ENCODE results near the gene PDP2.

Gene PDP2

DNA sequence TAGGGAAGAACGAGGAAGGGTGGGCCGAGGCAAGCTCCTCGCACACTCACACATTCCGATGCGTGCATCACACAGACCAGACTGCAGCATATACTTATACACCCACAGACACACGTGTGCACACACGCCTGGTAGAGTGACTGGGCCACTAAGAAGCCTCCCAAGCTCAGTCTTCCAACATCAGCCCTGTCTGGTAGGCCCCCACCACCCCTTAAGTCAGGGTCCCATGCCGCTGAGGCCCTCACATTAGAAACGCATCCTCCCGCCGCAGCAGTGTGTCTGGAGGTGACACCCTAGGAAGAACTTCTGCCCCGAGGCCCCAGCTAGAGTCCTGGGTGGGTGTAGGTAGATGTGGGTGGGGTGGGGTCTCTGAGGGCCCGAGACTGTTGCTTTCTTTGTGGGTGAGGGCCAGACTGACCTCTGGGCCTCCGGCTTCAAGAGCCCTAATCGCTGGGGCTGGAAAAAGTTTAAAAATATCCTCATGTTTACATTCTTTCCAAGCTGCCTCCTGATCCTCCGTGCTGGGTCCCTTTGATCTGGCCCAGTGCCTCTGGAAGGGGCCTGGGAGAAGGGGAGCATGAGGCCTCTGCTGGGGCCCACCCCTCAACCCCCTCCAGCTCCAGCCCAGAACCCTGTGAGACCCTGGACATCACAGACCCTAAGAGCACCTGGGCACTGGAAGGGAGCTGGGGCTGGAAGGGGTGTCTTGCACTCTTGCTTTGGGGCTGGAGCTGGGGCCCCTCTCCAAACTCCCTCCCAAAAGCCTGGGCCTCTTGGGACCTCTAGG, 24.7 kb downstream of the PDP2 start:
- DNase-seq, result no peak

DNA sequence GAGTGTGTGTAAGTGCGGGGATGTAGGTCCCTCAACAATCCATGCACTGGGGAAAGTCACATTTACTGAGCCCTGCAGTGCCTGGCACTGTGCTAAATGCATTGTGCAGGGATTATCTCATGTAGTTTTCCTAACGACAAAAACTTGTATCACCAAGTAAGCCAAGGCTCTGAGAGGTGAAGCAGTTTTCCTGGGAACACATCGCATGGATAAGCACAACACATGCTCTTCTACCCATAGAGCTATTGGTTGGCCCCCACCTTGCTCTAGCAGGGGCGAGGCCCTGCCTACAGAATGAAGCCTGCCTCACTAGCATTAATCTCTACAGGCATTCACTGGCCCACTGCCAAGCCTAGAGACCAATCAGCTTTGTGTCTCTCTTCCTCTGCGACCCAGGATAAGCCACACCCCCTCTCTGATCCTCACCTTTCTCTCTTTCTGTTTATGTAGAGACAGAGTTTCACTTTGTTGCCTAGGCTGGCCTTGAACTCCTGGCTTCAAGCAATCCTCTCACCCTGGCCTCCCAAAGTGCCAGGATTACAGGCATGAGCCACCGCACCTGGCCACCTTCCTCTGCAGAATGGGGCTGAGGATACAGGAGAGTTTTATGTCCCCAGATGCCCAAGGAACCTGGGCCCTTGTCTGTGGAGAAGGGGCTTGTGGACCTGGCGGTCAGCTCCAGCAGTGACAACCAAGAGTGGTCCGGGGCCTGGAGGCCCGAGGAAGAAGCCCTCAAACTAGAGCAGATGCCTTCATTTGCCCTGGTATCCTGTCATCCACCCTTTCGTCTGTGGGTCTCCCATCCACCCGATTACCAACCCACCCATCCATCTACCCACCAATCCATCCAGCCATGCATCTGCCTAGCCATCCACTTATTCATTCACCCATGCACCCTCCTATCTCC, 25.6 kb downstream of the PDP2 start:
- no peak for DNase-seq

DNA sequence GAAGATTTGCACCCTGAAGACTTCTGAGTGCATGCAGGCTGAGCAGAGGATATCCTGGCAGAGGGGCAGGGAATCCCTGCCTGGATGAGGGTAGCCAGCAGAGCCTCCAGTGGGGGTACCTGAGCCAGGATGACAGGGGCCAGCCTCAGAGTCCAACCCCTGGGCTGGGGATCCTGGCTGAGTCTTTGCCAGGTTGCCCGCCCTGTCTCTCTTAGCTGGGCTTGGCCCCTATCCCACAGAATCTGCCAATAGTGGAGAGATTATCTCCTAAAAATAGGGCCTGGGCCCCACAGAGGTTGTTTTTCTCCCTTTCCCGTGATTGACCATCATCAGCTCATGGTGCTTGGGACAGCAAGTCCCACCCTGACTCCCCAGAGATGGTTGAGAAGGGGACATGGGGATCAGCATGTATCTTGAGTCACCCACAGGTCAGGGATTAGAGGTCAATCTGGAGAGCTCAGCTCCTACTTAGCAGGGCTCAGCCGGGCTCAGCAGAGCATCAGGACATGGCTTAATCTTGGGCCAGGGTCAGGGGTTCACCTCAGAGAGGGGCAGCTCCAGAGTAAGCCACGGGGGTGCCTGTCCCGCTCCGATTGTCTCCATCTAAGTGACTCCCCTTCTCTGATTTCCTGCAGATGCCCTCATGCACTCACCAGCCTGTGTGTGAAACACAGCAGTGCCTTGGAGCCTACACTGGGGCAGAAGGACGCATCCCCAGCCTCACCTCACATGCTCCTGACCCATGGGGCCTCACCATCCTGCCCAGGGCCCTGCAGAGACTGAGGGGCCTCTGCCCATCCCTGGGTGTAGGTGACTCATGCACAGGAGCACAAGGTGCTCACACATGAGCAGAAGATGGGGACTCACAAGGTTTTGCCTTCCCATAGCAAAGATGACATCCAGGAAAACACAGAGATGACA, 26.9 kb downstream of the PDP2 start:
- DNase-seq, result no peak

DNA sequence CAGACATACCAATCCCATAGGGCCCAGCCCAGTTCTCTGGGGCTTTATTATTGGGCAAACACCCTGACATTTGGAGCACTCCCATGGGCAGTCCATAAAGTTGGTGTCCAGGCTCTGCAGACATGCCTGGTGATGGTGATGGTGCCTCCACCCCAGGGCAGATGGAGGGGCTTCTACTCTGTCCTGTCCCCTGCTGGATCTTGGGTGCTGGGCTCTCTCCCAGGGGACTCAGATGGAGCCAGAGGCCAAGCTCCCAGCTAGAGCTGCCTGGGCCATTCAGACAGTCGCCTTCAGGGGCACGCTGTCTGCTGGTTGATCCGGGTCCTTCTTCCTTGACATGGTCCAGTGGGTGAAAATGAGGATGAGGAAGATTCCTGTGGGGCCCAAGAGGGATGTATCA, 27.8 kb downstream of the PDP2 start:
- no peak for DNase-seq

DNA sequence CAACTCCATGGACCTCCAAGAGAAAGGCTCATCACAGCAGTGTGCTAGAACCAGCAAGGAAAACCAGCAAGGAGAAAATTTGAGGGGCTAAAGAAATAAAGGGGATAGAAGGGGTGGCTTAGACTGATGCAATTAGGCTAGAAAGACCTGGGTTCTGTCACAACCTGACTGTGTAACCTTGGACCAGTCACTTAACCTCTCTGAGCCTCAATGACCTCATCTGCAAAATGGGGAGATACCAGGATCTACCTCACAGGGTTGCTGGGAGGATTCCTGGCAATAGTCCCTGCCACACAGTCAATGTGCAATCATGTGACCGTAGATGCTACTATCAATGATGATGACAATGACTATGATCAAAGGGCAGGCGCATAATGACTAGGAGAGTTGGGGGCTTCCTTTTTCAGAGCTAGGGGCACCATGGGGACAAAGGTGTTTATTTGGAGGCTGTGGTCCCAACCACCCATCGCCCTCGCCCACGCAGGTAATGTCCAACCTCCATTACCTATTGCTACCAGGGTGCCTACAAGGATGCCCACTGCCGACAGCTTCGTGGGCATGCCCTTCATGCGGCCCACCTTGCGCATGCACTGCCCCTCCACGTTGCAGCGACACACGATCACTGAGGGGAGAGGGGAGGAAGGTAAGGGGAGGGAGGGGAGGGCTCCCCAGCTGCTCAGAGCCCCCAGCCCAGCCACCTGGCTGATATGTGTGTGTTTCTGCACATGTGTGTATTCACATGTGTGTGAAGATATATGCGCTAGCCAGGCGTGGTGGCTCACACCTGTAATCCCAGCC, 28.6 kb downstream of the PDP2 start:
- DNase-seq, result no peak

DNA sequence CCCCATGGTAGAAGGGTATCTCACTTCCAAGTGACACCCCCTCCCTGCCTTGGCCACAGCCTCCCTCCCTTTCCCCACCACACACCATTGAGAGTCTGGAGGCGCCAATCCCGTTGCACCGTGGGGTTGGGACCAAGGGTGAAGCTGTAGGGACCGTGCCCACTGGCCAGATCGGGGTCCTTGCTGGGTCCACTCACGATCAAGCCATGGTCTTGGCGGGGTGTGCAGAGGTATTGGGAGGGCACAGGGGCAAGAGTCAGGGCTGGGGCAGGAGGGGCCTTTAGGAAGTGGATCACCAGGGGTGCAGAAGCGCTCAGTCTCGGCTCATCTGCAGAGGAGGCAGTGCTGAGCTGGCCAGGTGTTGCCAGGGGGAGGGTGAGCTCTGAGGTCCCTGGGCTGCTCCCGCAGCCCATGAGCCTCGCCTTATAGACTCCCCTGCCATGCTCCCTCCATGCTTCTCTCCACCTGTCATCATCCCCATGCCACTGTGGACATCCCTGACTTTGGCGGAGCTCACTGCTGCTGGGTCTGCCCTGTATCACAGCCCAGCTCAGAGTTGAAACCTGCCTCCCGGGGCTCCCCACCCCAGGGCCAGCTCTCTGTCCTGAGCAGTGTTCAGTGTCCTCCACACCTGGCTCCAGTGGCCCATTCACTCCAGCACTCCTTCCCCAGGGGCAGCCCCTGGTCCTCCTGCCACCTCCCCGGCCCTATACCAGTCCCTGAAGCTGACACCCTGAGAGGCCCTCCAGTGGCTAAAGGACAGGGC, 30.0 kb downstream of the PDP2 start:
- DNase-seq, result no peak

DNA sequence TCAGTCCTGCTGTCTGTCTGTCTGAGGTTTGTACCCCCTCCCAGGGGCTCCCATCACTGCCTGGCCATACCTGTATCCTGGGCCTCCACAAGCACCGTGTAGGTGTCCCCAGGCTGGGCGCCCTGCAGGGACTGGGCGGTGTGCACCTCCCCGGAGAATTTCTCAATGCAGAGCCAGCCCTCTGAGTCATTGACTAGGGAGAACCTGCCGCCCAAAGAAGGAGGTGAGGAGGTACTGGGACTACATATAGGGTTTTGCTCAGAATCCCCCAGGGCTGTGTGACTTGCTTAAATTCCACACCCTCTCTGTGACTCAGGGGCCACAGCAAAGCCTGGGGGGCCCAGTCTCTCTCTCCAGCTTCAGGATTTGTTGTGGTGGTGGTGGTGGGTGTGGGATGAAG, 30.8 kb downstream of the PDP2 start:
- DNase-seq, result no peak

DNA sequence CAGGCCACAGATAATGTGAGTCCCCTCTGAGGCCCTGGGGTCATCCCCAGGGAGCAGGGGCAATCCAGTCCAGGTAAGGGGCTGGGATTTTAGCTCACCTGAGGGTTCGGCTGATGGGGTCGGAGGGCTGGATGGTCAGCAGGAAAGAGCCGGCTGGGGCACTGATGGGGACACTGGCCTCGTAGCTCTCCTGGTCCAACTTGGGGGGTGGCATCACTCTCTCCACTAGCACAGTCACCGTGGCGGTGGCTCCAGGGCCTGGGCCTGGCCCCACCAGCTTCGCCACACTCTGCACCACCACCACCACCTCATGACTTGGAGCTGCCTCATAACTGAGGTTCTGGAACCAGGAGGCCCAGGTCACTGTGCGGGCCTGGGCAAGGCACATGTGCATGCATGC, 31.5 kb downstream of the PDP2 start:
- DNase-seq, result no peak

DNA sequence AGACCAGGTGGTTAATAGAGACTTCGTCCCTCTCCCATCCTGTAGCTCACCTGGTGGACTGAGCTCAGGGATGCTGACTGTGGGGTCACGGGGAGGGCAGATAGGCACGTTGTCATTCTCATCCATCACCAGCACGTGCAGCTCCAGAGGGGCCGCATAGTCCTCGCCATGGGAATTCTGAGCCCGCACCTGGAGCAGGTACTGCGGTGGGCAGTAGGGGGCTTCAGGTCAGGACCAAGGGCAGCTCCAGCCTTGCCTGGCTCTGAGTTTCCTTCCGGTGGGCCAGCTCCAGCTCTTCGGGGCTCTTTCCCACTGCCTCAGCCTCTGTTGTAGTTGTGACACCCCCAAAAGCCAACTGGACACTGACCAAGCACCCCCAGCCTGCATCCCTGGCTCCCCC, 32.8 kb downstream of the PDP2 start:
- no peak for DNase-seq

DNA sequence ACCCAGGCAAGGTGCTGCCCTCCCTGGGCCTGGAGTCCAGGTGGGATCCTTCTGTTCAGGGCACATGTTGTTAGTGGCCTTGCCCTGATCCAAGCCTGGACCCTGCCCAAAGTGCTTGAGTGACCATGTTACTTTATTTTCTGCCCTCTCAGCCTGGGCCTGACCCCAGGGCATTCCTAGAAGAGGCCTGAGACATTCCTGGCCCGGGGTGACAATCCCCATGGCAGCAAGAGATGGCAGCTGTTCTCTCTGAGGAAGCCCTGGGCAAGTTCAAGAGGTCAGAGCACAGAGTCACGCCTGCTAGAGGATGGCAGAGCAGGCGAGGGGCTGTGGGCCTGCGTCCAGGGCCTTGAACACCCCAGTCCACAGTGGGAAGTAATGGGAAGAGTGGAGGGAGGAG, 33.4 kb downstream of the PDP2 start:
- no peak for DNase-seq

DNA sequence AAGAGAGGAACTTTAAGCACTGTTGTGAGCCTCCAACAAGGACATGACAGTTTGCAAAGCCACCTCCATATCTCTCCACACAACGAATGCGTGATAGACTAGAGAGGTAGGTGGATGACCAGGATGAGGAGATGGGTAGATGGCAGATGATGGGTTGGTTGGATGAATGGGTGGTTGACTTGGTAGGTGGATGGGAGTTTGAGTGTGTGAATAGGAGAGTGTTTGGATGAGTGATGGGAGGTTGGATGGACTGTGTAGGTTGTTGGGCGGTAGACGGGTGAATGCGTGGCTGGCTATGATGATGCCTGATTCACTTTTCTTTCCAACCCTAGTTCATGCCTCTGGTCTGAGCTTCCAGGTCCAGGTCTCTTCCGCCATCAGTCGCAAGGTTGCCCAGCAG, 34.2 kb downstream of the PDP2 start:
- no peak for DNase-seq

DNA sequence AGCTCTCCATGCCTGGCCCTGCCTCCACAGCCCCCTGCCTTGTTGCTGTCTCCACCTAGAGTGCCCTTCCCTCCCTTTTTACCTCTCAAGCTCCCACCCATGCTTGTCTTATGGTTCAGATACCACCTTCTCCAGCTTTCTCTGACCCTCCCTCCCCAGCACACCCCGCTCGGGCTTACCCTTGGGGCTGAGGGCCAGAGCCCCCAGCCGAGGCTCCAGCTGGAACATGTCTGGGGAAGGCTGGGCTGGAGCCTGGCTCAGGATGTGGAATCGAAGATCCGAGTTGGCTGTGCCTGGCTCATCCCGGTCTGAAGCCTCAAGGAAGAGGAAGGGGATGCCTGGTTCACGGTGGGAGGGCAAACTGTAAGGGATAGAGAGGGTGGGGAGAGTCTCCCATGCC, 34.7 kb downstream of the PDP2 start:
- DNase-seq, result no peak

DNA sequence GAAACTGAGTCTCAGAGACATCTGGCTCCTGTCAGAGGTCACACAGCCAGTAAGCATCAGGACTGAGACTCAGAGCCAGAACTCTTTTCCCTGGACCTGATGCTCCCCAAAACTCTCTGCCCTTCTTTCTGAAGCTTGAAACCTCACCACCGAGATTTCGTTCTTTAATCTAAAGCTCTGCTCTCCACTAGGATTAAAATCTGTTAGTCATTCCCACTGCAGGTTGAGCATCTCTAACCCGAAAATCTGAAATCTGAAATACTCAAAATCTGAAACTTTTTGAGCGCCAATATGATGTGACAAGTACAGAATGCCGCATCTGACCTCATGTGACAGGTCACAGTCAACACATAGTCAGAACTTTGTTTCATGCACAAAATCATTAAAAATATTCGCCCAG, 36.2 kb downstream of the PDP2 start:
- no peak for DNase-seq

DNA sequence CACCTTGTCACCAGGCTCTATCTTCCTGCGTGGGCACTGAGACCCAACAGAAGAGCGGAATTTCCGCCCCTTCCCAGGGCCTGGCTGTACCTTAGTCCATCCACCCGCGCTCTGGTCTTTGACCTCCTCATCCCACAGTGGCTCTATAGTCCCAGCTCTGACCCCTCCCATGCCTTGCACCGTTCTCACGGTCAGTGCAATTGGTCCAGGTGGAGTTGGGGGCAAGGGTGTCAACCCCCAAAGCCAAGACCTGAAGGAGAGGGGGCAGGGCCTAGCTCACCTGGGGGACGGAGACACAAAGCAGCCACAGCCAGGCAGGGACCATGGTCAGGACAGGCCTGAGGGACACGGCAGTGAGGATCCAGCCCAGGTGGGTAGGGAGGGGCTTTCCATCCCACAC, 37.4 kb downstream of the PDP2 start:
- DNase-seq, result no peak

DNA sequence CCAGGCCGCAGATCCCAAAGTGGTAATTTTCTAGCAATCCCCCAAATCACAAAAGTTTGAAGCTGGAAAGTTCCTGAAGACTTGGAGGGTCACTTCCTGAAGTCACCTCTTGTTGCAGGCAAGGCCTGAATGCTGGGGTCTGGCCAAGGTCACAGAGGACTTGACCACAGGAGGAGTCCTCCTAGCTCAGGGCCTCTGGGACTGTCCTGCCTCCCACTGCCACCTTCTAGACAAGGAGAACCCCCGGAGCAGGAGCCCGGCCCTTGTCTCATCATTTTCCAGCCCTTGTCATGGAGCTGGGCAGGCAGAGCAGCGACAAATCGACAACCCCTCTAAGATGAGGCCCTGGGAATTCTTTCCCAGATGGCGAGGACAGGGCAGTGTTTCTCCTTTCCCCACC, 38.0 kb downstream of the PDP2 start:
- no peak for DNase-seq

DNA sequence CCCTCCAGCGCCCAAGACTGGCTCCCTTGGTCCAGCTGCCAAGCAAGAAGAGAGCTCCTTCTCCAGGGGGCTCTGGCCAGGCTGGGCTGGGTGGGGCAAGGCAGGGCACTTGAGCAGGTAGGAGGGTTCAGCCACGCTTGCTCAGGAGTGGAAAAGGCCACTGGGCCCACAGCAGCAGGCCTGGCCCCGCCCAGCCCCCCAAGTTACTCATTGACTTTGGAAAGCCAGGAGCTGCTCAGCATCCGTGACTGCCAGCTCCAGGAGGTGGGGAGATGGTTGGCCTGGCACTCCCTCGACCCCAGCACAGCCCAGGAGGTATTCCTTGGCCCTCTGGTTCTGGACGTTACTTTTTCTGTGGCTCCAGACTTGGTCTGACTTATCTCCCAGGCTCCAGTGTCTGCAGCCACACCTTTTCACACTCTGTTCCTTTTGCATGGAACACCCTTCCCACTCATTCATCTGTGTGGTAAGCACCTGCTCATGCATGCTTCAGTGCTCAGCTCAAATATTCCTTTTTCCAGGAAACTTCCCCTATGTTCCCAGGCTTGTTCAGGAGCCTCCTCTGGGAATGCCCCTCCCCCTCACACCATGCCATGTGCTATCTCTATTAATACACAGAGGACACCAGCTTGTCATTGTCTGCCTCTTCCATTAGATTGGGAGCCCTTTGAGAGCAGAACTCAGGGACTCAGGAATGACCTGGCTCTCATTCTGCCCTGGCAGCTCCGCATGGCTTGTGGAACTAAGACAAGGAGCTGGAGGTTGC, 38.7 kb downstream of the PDP2 start, which contains the start of gene CDH16:
Gene CDH16 (minus strand): TSS at position 83 of the 766 bp plus-strand sequence. CDS start 820 bp downstream, outside the sequence.
- no peak for DNase-seq

DNA sequence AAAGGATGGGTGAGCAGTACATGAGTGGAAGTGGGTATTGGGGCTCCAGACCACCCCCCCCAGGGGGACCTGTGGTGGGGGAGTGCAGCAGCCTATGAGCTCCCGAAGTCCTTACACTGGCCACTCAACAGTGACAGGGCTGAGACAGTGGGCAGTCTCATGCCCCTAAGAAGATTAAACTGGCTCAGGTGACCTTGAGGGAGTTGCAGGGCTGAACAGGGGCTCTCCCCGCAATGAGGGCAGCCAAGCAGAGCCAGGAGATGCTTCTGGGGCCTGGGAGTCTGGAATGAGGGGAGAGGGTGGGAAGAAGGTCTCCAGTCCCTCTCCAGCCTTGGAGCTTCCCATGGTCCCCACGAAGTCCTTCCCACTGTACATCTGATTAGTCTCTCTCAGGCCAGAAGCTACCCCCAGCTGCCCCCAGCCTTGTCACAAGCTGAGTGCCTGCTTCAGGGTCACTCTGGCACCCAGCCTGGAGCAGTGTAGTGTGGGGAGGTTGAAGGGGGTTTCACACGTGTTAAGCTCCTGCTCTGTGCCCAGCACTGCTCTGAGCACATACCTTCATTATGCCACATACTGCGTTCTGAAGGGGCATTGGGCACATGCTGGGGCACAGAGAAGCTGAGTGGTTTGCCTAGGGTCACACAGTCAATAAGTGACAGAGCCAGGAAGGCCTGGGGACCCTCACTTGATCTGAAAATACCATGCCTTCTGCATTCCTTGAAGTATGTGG, 39.4 kb downstream of the PDP2 start:
- DNase-seq, result no peak

DNA sequence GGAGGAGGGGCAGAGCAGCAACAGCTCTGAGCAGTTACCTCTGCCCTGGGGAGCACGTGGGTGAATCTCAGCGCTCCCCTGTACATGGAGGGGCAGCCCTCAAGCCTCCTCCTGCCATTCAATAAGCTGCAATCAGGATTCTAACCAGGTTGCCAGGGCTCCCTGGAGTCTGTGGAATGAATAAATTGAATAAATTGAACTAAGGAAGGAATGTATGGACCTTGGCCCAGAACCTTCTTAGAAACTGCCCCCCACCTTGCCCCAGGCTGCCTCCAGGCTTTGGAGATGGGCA, 39.9 kb downstream of the PDP2 start:
- no peak for DNase-seq

DNA sequence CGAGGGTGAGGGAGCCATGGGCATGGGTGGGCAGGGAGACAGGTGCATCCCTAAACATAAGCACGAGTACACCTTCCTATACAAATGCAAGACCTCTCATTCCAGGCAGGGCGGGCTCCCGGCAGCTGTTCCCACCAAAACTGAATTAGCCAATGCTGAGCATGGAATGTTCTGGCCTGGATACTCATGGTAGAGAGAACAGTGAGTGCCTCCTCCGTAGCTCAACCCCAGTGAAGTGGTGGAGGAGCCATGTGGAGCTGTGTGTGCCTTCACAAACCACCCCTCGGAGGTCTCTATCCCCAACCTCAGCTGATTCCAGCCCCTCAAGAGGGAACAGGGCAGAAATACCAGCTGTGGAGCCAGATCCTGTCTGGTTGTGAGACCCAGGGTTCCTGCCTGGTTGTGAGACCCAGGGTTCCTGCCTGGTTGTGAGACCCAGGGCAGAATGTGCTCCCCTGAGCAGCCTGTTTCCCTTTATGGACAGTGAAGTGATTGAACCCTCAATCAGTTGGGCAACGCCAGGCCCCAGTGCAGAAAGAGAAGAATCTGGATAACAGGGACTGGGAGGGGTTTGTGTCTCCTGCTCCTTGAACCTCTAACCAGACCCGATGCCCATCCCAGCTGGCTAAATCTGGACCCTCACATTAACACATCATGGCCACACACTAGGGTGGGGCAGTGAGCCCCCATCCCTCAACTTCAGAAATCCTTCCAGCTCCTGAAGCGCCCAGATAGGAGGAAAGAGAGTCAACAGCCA, 40.8 kb downstream of the PDP2 start:
- DNase-seq, result no peak

Measured in stimulated activated naive CD4-positive, alpha-beta T cell treated with Interleukin-2 at 50 U/mL for 16 hours (primary cell).